Fibroblast of lung (primary cell): ENCODE measurements around the gene CDKAL1. TPM values are rescaled to one million over a fixed set of nuclear protein-coding genes. Genes with fewer than 3 reads are reported as not detected.

Source experiments
- DNase-seq, 2 donors: peaks; one replicate each; pipeline versions ENCODE4 v3.0.0 to v3.0.0-alpha.2; 2010; ENCODE audit warnings: low read depth in 2 of 2
- H2AFZ ChIP-seq: 2 replicates; pipeline ENCODE4 v1.5.1; 2012; ENCODE audit warnings: low read length, control low read depth, inconsistent platforms
- H3K27ac ChIP-seq: 2 replicates; pipeline ENCODE4 v1.5.1; 2011; ENCODE audit warnings: low read length, control low read depth; ENCODE audit not compliant: insufficient read depth
- H3K27me3 ChIP-seq: 2 replicates; pipeline ENCODE4 v1.5.1; 2011; ENCODE audit warnings: mild to moderate bottlenecking, low read length; ENCODE audit not compliant: control insufficient read depth, insufficient read depth
- H3K36me3 ChIP-seq: 2 replicates; pipeline ENCODE4 v1.5.1; 2011; ENCODE audit warnings: low read length; ENCODE audit not compliant: control insufficient read depth, insufficient read depth
- H3K4me1 ChIP-seq: 2 replicates; pipeline ENCODE4 v1.5.1; 2011; ENCODE audit warnings: low read length; ENCODE audit not compliant: control insufficient read depth, insufficient read depth; ENCODE audit errors: extremely low read depth
- H3K4me2 ChIP-seq: 2 replicates; pipeline ENCODE4 v1.5.1; 2011; ENCODE audit warnings: low read length, control low read depth; ENCODE audit not compliant: insufficient read depth; ENCODE audit errors: extremely low read depth
- H3K4me3 ChIP-seq, 4 experiments: fragments of 200-600 bp in 1 of 4; sonication (generic) in 1 of 4; replicated peaks in 1 of 4; 2 replicates each; pipeline ENCODE4 v1.5.1; 2011 to 2016; ENCODE audit warnings: low read length in 4 of 4, low read depth in 3 of 4, mild to moderate bottlenecking in 3 of 4, control low read depth in 2 of 4, inconsistent platforms in 1 of 4, mixed read lengths in 1 of 4; ENCODE audit not compliant: insufficient read depth in 1 of 4; ENCODE audit errors: control extremely low read depth in 1 of 4
- H3K79me2 ChIP-seq: 2 replicates; pipeline ENCODE4 v1.5.1; 2012; ENCODE audit warnings: mild to moderate bottlenecking, low read length, inconsistent platforms; ENCODE audit not compliant: control insufficient read depth, insufficient read depth
- H3K9ac ChIP-seq: 2 replicates; pipeline ENCODE4 v1.5.1; 2011; ENCODE audit warnings: mild to moderate bottlenecking, low read length, control low read depth; ENCODE audit not compliant: insufficient read depth
- H3K9me3 ChIP-seq: 2 replicates; pipeline ENCODE4 v1.5.1; 2012; ENCODE audit warnings: low read depth, low read length; ENCODE audit not compliant: control insufficient read depth, insufficient read depth
- H4K20me1 ChIP-seq: 2 replicates; pipeline ENCODE4 v1.5.1; 2011; ENCODE audit warnings: low read length; ENCODE audit not compliant: control insufficient read depth, insufficient read depth; ENCODE audit errors: extremely low read depth
- CTCF ChIP-seq, 2 donors: IDR thresholded peaks in 1 of 2; conservative IDR thresholded peaks in 1 of 2; 1 replicate in 1 of 2; 2 replicates in 1 of 2; pipeline ENCODE4 v1.5.1; 2011 to 2012; ENCODE audit warnings: low read length in 2 of 2, control low read depth in 1 of 2, inconsistent platforms in 1 of 2, low read depth in 1 of 2, mild to moderate bottlenecking in 1 of 2
- EZH2 ChIP-seq: IDR thresholded peaks from 2 replicates; pipeline ENCODE4 v1.5.1; 2012; ENCODE audit warnings: low read length, control low read depth, mild to moderate bottlenecking; ENCODE audit errors: missing control alignments
- polyA plus RNA-seq, 2 donors: library from polyadenylated mRNA; depleted of rRNA in 1 of 2; stranded (reverse) in 1 of 2; unstranded in 1 of 2; fragments of >200 nt; gene quantifications; 2 replicates each; pipeline ENCODE4 v1.2.1, GENCODE V29; 2011 to 2012; ENCODE audit warnings: missing spikeins in 1 of 2
- total RNA-seq: library from RNA; depleted of rRNA; stranded (reverse); fragments of >200 nt; gene quantifications from 2 replicates; pipeline ENCODE4 v1.2.1, GENCODE V29; 2014

CDKAL1 gene
- total and polyA plus RNA-seq, 2 donors (not counting 1 experiment from before 2014, with no cell fraction given): 7.4 to 15.0 TPM

- H3K4me2 ChIP-seq: peak overlapping the region; percentile 29
- peak; percentile 43 to 91 for DNase-seq
Observed at GRCh38 chr6:20696676-20697075, 162.4 kb downstream of the CDKAL1 start.

GRCh38 chr6:20698675-20699074, 164.4 kb downstream of the CDKAL1 start:
- H3K4me1 ChIP-seq: no peaks in the 10 kb centered on the region
- no peak overlapping the region for H3K27ac ChIP-seq
- H3K79me2 ChIP-seq: no peaks in the 10 kb centered on the region
- no peaks in the 10 kb centered on the region for H3K9me3 ChIP-seq
- no peak overlapping the region for H3K4me2 ChIP-seq
- no peak overlapping the region for H2AFZ ChIP-seq
- TF ChIP-seq EZH2 (no peak), CTCF (conservative IDR thresholded peaks at IDR 0.05 in 1 of 2, IDR thresholded peaks at IDR 0.05 in 1 of 2; ENCODE audit: low read depth in 1 of 2, low read length in 2 of 2) (no peak)
- no peaks in the 10 kb centered on the region for H3K27me3 ChIP-seq
- no peak for DNase-seq
- no peak overlapping the region for H3K9ac ChIP-seq
- no peaks in the 10 kb centered on the region for H3K36me3 ChIP-seq
- no peak overlapping the region for H3K4me3 ChIP-seq
- H4K20me1 ChIP-seq: no peaks in the 10 kb centered on the region

More at GRCh38 chr6:20696676-20697075, 162.4 kb downstream of the CDKAL1 start:
- Histone ChIP-seq H2AFZ (no peak overlapping the region), H3K4me3 (no peak overlapping the region), H3K4me1 (no peaks in the 10 kb centered on the region), H3K36me3 (no peaks in the 10 kb centered on the region), H3K27me3 (no peaks in the 10 kb centered on the region), H3K79me2 (no peaks in the 10 kb centered on the region), H3K9ac (no peak overlapping the region), H3K27ac (no peak overlapping the region), H4K20me1 (no peaks in the 10 kb centered on the region), H3K9me3 (no peaks in the 10 kb centered on the region)
- no peak for TF ChIP-seq CTCF (conservative IDR thresholded peaks at IDR 0.05 in 1 of 2, IDR thresholded peaks at IDR 0.05 in 1 of 2; ENCODE audit: low read depth in 1 of 2, low read length in 2 of 2)
- TF ChIP-seq EZH2: no peak

GRCh38 chr6:20699402-20699801, 165.1 kb downstream of the CDKAL1 start:
- H3K27me3 ChIP-seq: no peaks in the 10 kb centered on the region
- no peaks in the 10 kb centered on the region for H4K20me1 ChIP-seq
- no peaks in the 10 kb centered on the region for H3K9me3 ChIP-seq
- no peaks in the 10 kb centered on the region for H3K79me2 ChIP-seq
- no peaks in the 10 kb centered on the region for H3K36me3 ChIP-seq
- no peak overlapping the region for H3K4me3 ChIP-seq
- DNase-seq: no peak
- no peak overlapping the region for H3K9ac ChIP-seq
- H3K4me2 ChIP-seq: no peak overlapping the region
- no peaks in the 10 kb centered on the region for H3K4me1 ChIP-seq
- no peak overlapping the region for H2AFZ ChIP-seq
- no peak overlapping the region for H3K27ac ChIP-seq
- TF ChIP-seq EZH2 (no peak), CTCF (conservative IDR thresholded peaks at IDR 0.05 in 1 of 2, IDR thresholded peaks at IDR 0.05 in 1 of 2; ENCODE audit: low read depth in 1 of 2, low read length in 2 of 2) (no peak)
